T-helper 2 cell treated with Interferon-gamma antibody and Interleukin-4, amounts not matched to agents 100 ng/mL and 5 ng/mL, for 36 hours (primary cell): ENCODE results near the gene ZNF148. TPM values are rescaled to one million over a fixed set of nuclear protein-coding genes. Genes with fewer than 3 reads are reported as not detected.

Source experiments
- intact Hi-C: fragments of 100-400 bp; cut with micrococcal nuclease; formaldehyde crosslinking; loops from one replicate; pipeline ENCODE4 v1.15.1; 2023
- total RNA-seq: library from RNA; stranded (reverse); gene quantifications from 2 replicates; pipeline ENCODE4 v1.2.3, GENCODE V29; 2022

Gene ZNF148
- total RNA-seq, 1 donor from 2014 or later: 42.2 TPM

DNA sequence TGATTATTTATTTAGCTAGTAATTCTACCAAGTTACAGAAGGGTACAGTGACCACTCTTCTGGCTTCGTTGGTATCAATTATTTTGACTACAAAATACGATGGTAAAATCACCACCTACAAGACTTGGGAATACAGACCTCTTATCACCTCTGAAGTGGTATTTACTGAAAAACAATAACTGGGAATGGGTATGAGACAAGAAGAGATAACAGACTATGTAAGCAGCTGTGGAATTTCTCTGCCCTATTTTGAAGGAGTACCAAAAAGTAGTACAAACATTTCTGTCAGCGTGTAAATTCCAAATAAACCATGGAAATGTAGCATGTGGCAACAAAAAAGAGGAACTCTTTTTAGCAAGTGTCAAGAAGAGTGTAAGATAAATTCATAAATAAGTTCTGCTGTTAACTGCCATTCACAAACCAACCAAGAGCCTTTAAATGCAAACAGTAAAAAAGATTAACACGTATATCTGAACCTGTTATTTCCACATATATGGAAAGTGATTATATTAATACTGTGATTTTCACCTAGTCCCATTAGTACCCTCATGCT, 85.6 kb downstream of the ZNF148 start:
- intact Hi-C loops: no loop called here

DNA sequence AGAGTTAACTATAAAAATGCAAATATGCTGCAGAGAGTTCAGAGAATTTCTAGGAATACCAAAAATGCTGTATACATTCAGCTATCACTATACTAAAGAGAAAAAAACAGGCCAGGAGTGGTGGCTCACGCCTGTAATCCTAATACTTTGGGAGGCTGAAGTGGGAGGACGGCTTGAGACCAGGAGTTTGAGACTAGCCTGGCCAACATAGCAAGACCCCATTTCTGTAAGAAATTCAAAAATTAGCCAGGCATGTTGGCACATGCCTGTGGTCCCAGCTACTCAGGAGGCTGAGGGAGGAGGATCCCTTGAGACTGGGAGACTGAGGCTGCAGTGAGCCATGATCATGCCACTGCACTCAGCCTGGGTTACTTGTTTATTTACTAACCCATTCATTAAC, 87.9 kb downstream of the ZNF148 start:
- intact Hi-C loops: no loop called here

DNA sequence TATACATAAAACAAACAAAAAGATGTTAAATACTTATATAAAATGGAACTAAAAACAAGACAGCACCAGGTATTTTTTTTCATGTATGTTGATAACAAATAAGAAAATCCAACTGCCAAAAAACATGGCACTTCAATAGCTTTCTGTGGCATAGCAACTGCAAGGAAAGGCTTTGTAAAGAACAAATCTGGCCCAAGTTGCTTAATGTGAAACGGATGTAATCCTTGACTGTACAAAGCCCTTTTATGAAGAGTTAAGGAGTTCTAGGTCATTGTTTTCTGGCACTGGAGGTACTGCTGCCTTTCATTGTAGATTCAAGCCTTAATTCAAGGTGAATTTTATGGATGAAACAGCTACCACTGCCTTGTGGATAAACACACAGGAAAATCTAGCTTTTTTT, 93.7 kb downstream of the ZNF148 start:
- intact Hi-C loops: no loop called here

GRCh38 chr3:125280668-125281361, 94.3 kb downstream of the ZNF148 start:
- intact Hi-C loops: no loop called here

DNA sequence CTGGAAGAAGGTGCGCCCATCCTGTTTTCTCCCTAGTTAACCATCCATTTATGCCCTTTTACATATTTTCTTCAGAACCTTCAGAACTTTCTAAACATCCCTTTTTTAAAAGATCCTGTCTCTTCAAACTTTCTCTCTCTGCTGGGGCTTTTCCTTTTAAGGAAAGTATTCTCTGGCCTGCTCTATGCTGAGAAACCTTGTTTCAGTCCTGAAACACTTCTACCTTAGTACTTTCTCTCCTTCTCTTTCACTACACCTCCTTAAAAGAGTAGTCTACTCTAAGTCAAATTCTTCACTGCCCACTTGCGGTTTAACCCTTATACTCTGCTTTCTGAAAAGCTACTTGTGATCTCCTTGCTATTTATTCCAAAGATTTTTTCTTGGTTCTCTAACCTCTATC, 97.0 kb downstream of the ZNF148 start:
- intact Hi-C loops: no loop called here

DNA sequence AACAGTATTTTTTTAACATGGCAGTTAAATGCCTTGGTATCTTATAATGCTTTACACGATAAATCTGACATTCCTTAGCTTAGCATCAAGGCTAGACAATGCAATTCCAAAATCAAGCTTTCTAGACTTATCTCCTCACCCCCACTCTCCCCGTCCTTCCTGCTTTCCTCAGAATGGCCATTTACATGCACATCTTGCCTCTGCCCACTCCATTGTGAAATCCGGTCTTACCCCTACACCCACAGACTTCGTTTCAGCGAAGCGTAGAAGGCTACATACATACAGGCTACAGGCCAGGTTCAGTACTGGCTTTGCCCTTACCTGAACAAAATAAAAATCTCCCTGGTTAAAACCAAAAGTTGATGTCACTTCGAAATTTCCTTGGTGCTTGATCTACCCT, 104.0 kb downstream of the ZNF148 start:
- intact Hi-C loops: no loop called here

- intact Hi-C loops: no loop called here
Observed at GRCh38 chr3:125267460-125267859, 107.7 kb downstream of the ZNF148 start.

DNA sequence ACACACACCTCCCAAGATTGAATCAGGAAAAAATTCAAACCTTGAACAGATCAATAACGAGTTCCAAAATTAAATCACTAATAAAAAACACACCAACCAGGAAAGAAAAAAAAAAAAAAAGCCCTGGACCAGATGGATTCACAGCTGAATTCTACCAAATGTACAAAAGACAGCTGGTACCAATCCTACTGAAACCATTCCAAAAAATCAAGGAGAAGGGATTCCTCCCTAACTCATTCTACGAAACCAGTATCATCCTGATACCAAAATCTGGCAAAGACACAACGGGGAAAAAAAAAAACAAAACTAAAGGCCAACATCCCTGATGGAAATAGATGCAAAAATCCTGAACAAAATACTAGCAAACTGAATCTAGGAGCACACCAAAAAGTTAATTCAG, 108.2 kb downstream of the ZNF148 start:
- intact Hi-C loops: no loop called here

DNA sequence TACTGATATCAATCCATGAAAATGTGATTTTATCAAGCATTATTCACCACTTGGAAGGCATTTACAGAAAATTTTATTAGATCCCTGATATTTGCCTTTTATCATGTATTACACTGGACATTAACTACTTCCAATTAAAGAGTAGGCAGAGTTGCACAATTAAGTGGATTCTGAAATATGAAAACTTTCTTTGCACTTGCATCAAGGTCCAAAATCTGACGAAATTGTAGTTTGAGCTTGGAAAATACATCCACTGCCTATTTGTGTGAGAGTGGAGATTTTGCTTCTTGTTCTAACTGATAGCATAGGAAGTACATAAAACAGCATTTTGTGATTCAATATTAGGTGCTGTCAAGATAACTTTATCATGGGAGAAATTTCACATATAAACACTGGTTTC, 113.0 kb downstream of the ZNF148 start:
- intact Hi-C loops: no loop called here

- intact Hi-C loops: no loop called here
Observed at GRCh38 chr3:125261031-125261430, 114.1 kb downstream of the ZNF148 start.

DNA sequence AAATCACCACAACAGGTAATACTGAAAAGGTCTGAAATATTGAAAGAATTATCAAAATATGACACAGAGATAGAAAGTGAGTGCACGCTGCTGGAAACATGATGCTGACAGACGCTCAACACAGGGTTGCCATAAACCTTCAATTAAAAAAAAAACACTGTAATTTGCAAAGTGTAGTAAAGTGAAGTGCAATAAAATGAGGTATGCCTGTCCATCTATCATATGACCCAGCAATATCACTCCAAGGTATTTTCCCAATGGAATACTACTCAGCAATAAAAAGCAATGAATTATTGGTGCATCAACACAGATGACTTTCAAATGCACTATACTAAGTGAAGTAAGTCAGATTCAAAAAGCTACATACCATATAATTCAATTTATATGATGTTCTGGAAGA, 115.0 kb downstream of the ZNF148 start:
- intact Hi-C loops: no loop called here

GRCh38 chr3:125257536-125257935, 117.6 kb downstream of the ZNF148 start:
- intact Hi-C loops: no loop called here

DNA sequence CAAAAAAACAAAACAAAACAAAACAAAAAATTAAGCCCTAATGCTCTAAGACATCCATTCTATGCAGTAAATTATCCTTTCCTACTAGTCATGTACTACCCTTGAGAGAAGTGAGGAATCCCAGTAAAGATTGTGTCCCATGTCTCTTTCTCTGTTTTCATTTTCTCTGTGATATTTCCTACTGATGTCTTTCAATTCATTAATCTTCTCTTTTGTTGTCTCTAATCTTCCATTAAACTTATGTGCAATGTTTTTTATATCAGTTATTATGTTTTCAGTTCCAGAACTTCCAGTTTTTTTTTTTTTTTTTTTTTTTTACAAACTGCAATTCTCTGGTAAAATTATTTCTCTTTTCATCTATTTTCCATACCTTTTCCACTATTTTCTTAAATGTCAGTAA, 118.5 kb downstream of the ZNF148 start:
- intact Hi-C loops: no loop called here

DNA sequence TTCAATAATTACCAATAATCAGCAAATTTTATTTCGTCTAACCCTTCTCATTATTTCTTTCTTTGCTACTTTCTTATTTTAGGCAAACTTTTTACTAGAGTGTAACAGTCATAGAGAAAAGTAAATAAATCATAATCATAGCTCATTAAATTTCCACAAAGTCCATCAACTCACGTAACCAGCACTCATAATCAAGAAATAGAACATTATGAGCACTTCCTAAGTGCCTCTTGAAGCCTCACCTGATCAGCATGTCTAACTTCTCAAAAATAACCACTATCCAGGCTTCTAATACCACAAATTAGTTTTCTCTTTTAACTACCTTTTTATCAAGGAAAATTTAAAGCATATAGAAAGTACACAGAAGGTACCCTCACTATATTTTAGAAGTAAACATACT, 124.2 kb downstream of the ZNF148 start:
- intact Hi-C loops: no loop called here

- intact Hi-C loops: no loop called here
Observed at GRCh38 chr3:125246237-125246636, 128.9 kb downstream of the ZNF148 start.

DNA sequence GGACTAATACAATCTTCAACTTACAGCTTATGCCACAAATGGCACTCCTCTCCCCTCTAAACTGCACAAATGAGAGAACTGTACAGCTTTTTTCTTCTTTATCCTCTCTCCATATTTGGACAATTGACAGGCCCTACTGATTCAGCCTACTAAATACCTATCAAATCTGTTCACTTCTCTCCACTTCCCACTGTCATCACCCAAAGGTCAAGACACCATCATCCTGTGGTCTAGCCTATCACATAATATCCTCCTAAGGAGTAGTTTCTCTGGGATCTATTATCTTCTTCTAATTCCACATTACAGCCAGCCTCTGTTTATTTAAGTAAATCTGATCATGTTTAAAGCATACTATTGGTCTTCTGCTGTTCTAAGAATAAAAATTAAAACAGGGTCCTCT, 129.6 kb downstream of the ZNF148 start:
- intact Hi-C loops: no loop called here

GRCh38 chr3:125240496-125240895, 134.6 kb downstream of the ZNF148 start:
- intact Hi-C loops: no loop called here

DNA sequence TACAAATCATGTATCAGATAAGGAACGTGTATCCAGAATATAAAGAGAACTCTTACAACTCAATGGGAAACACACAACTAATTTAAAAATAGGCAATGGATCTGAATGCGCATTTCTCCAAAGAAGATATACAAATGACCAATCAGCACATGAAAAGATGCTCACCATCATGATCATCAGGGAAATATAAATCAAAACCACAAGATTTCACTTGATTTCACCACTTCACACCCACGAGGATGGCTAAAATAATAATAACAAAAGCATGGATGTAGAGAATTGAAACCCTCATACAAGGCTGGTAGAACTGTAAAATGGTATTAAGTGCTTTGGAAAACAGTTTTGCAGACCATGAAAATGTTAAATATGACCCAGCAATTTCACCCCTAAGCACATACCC, 135.9 kb downstream of the ZNF148 start:
- intact Hi-C loops: no loop called here

DNA sequence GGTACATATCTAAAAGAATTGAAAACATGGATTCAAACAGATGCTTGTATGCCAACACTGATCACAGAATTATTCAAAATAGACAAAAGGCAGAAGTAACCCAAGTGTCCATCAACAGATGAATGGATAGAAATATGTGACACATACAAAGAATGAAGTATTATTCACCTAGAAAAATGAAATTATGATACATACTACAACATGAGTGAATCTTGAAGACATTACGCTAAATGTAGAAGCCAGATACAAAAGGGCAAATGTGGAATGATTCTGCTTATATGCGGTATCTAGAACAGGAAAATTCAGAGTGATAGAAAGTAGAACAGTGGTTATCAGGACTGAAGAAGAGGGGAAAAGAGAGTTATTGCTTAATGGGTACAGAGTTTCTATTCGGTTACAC, 136.4 kb downstream of the ZNF148 start:
- intact Hi-C loops: no loop called here

GRCh38 chr3:125236331-125236903, 138.7 kb downstream of the ZNF148 start:
- intact Hi-C loops: no loop called here

DNA sequence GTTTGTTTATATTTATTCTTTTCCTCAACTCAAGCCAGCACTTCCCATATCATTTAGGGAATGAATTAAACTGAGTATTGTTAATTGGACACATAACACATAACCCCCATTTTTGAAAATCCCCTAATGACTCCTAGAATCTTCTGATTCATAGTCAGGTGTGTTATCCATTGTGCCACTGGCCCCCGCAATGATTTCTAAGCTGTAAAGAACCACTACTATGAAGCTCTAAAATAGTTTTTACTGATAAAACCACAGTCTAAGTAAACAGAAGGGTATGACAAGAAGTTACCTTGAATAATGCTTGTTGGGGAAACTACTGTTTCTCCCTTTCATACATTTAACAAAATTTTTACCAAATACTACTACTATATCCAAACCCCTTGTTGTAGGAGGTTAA, 140.3 kb downstream of the ZNF148 start:
- intact Hi-C loops: no loop called here

- intact Hi-C loops: no loop called here
Observed at GRCh38 chr3:125232401-125232800, 142.7 kb downstream of the ZNF148 start.

GRCh38 chr3:125231895-125232294, 143.2 kb downstream of the ZNF148 start:
- intact Hi-C loops: no loop called here
